HepG2 (cell line): ENCODE measurements around the gene ATP11C. TPM values are rescaled to one million over a fixed set of nuclear protein-coding genes. Genes with fewer than 3 reads are reported as not detected.

Experiments
- ATAC-seq: fragments of 200-7000 bp; cut with Tn5 transposase; 3 replicates; pipeline ENCODE4 v1.9.1; 2020; ENCODE audit warnings: mild to moderate bottlenecking, moderate library complexity
- BruUV-seq: library from RNA; stranded (reverse); fragments of 400-500 nt; replicated peaks from 2 replicates; lab custom pipeline; 2021; lab: Mats Ljungman, UMichigan
- CTCF ChIA-PET: fragments of 300-600 bp; formaldehyde crosslinking; extraction: SDS; loops from one replicate; lab custom pipeline; 2021; ENCODE audit warnings: low total read pairs, inconsistent platforms, low intra/inter-chr PET ratio; lab: Yijun Ruan, JAX
- POLR2A ChIA-PET: fragments of 350-600 bp; sonication (Branson Sonifier 250); formaldehyde crosslinking; loops from one replicate; lab custom pipeline; 2020; ENCODE audit warnings: antibody characterized with exemption, inconsistent platforms; lab: Yijun Ruan, JAX
- DNase-seq: peaks from one replicate; pipeline ENCODE4 v3.0.0-alpha.2; 2015; ENCODE audit warnings: low spot score
- FAIRE-seq: peaks from 3 replicates; lab custom pipeline; 2011; peaks lifted over from hg19 to GRCh38; lab: Jason Lieb, UNC
- H2AFZ ChIP-seq: one replicate; pipeline ENCODE4 v1.6.1; 2011; ENCODE audit warnings: low read length, inconsistent platforms
- H3K27ac ChIP-seq: fragments of 300-600 bp; 3 replicates; pipeline ENCODE4 v1.8.0; 2011; ENCODE audit warnings: mixed run types, mild to moderate bottlenecking, mixed read lengths, low read length, inconsistent platforms; ENCODE audit not compliant: insufficient read depth; ENCODE audit errors: extremely low read length
- H3K27me3 ChIP-seq, 2 experiments: fragments of 200-600 bp in 1 of 2; 2 replicates in 1 of 2; 3 replicates in 1 of 2; pipeline versions ENCODE4 v1.6.0 to v1.8.0; 2011; ENCODE audit warnings: low read length in 2 of 2, mild to moderate bottlenecking in 2 of 2, moderate library complexity in 2 of 2, inconsistent platforms in 1 of 2; ENCODE audit not compliant: insufficient read depth in 2 of 2, control insufficient read depth in 1 of 2
- H3K36me3 ChIP-seq, 2 experiments: fragments of 200-600 bp in 1 of 2; replicated peaks in 1 of 2; 2 replicates in 1 of 2; 3 replicates in 1 of 2; pipeline versions ENCODE4 v1.5.1 to v1.8.0; 2011; ENCODE audit warnings: low read length in 2 of 2, inconsistent platforms in 1 of 2; ENCODE audit not compliant: insufficient read depth in 2 of 2, control insufficient read depth in 1 of 2
- H3K4me1 ChIP-seq: 2 replicates; pipeline ENCODE4 v1.5.1; 2012; ENCODE audit warnings: low read length, inconsistent platforms; ENCODE audit not compliant: insufficient read depth
- H3K4me2 ChIP-seq: 2 replicates; pipeline ENCODE4 v1.6.0; 2011; ENCODE audit warnings: low read depth, low read length, inconsistent platforms
- H3K4me3 ChIP-seq, 3 experiments: fragments of 200-600 bp in 1 of 3; sonication (generic), shearing (Covaris generic) in 1 of 3; replicated peaks in 1 of 3; 2 replicates each; pipeline ENCODE4 v1.5.1; 2011 to 2016; ENCODE audit warnings: low read length in 3 of 3, inconsistent platforms in 2 of 3, low read depth in 2 of 3, mild to moderate bottlenecking in 2 of 3, control low read depth in 1 of 3, mixed read lengths in 1 of 3; ENCODE audit not compliant: insufficient read depth in 1 of 3
- H3K79me2 ChIP-seq: one replicate; pipeline ENCODE4 v1.6.1; 2011; ENCODE audit warnings: low read length, inconsistent platforms; ENCODE audit not compliant: insufficient read depth
- H3K9ac ChIP-seq: 2 replicates; pipeline ENCODE4 v1.6.0; 2011; ENCODE audit warnings: mild to moderate bottlenecking, low read depth, low read length, inconsistent platforms; ENCODE audit not compliant: insufficient read depth
- H3K9me3 ChIP-seq: 2 replicates; pipeline ENCODE4 v1.5.1; 2012; ENCODE audit warnings: mild to moderate bottlenecking, low read length
- H4K20me1 ChIP-seq: 2 replicates; pipeline ENCODE4 v1.6.0; 2011; ENCODE audit warnings: inconsistent platforms, mild to moderate bottlenecking, low read length, moderate library complexity; ENCODE audit not compliant: insufficient read depth
- FOXK1 ChIP-seq: sonication (generic); formaldehyde crosslinking; IDR thresholded peaks from 2 replicates; pipeline ENCODE4 v1.4.0; 2020; ENCODE audit warnings: low read depth, missing genetic modification reagents, borderline replicate concordance
- MAF1 ChIP-seq: sonication (generic); formaldehyde crosslinking; IDR thresholded peaks from 2 replicates; pipeline ENCODE4 v1.5.0; 2020; ENCODE audit warnings: missing genetic modification reagents, borderline replicate concordance
- RFX5 ChIP-seq: IDR thresholded peaks from 2 replicates; pipeline ENCODE4 v1.6.1; 2011; ENCODE audit warnings: low read depth, low read length, improper control_type of control experiment
- SMAD1 ChIP-seq: sonication (generic); formaldehyde crosslinking; IDR thresholded peaks from 2 replicates; pipeline ENCODE4 v1.4.0; 2020; ENCODE audit warnings: missing genetic modification reagents, low read depth, mild to moderate bottlenecking, borderline replicate concordance
- SPEN ChIP-seq: sonication (generic); formaldehyde crosslinking; IDR thresholded peaks from 2 replicates; pipeline ENCODE4 v1.5.1; 2020; ENCODE audit warnings: low read depth, mild to moderate bottlenecking, missing genetic modification reagents
- ZNF136 ChIP-seq: sonication (generic); formaldehyde crosslinking; IDR thresholded peaks from 2 replicates; pipeline ENCODE4 v1.8.1; 2022; ENCODE audit warnings: low read depth, mild to moderate bottlenecking, moderate library complexity, missing genetic modification reagents
- ZNF329 ChIP-seq: sonication (generic); formaldehyde crosslinking; IDR thresholded peaks from 2 replicates; pipeline ENCODE4 v1.9.0; 2021; ENCODE audit warnings: low read depth, mild to moderate bottlenecking, missing genetic modification reagents
- ZNF619 ChIP-seq: sonication (generic); formaldehyde crosslinking; IDR thresholded peaks from 2 replicates; pipeline ENCODE4 v1.4.0; 2020; ENCODE audit warnings: mild to moderate bottlenecking, missing genetic modification reagents
- ZNF780A ChIP-seq: sonication (generic); formaldehyde crosslinking; IDR thresholded peaks from 2 replicates; pipeline ENCODE4 v1.8.0; 2022; ENCODE audit warnings: mild to moderate bottlenecking, missing genetic modification reagents, moderate library complexity
- WGBS: methylation state at CpG from one replicate; pipeline ENCODE4 v1.1.6; 2017; ENCODE audit warnings: low lambda C conversion rate; 5-methylcytosine and 5-hydroxymethylcytosine counted together
- in situ Hi-C: cut with HindIII; loops from 2 replicates; pipeline ENCODE4 v1.10.0; 2017; ENCODE audit warnings: low pct_unique_long_range_greater_than_20kb; ENCODE audit not compliant: extremely low pct_ligation_motif_present
- intact Hi-C: fragments of 100-400 bp; cut with micrococcal nuclease; formaldehyde crosslinking; loops from one replicate; pipeline ENCODE4 v1.10.0; 2022; ENCODE audit not compliant: unreplicated experiment
- polyA plus RNA-seq, 8 experiments: library from polyadenylated mRNA; depleted of rRNA in 3 of 8; stranded (reverse) in 7 of 8; unstranded in 1 of 8; fragments of >200 nt; fragmentation: Illumina TruSeq in 4 of 8; extraction: Trizol in 4 of 8; gene quantifications; 2 replicates each; pipeline versions ENCODE4 v1.2.1 to v1.2.3, GENCODE V29; 2011 to 2016; ENCODE audit warnings: low read depth in 4 of 8, missing spikeins in 1 of 8, mixed read lengths in 1 of 8; ENCODE audit not compliant: insufficient read depth in 1 of 8
- total RNA-seq, 5 experiments: library from RNA; depleted of rRNA; stranded (reverse); fragments of >200 nt; fragmentation: Illumina TruSeq; extraction: Trizol; gene quantifications; 2 replicates each; pipeline ENCODE4 v1.2.3, GENCODE V29; 2016; ENCODE audit warnings: low read depth in 1 of 5
- TF ChIP-seq, protein P1 (sequence below): sonication (generic); formaldehyde crosslinking; IDR thresholded peaks from 2 replicates; pipeline ENCODE4 v1.4.0; 2020; ENCODE audit warnings: mild to moderate bottlenecking, missing genetic modification reagents
- TF ChIP-seq, protein P2 (sequence below): sonication (generic); formaldehyde crosslinking; IDR thresholded peaks from 2 replicates; pipeline ENCODE4 v1.4.0; 2020; ENCODE audit warnings: missing genetic modification reagents

ATP11C gene
- total and polyA plus RNA-seq, 2 of the 13 experiments (the other 11 are each of a cell fraction or from before 2014, with no cell fraction given) = 8.5 to 16.9 TPM

- CTCF ChIA-PET = no interaction called here
- H3K9me3 ChIP-seq = no peaks in the 10 kb centered on the region
- no peak for DNase-seq
- intact Hi-C loops = no loop called here
- 42% methylated on average over 9 of the region's 10 CpGs for WGBS
- no peak overlapping the region for H3K27ac ChIP-seq
- no TSS peak for BruUV-seq
- no peaks in the 10 kb centered on the region for H3K4me1 ChIP-seq
- H2AFZ ChIP-seq = no peak overlapping the region
- POLR2A ChIA-PET = no interaction called here
- H3K79me2 ChIP-seq = no peaks in the 10 kb centered on the region
- H4K20me1 ChIP-seq = no peaks in the 10 kb centered on the region
- no peak overlapping the region for H3K4me2 ChIP-seq
- H3K27me3 ChIP-seq = no peaks in the 10 kb centered on the region
- no peak for TF ChIP-seq ZNF136 (CRISPR knock-in tag)
- TF ChIP-seq FOXK1 (CRISPR knock-in tag) = no peak
- TF ChIP-seq, all 625 proteins: peak for 0
- in situ Hi-C loops = no loop called here
- no peak for ATAC-seq
- Histone ChIP-seq H3K4me3 (no peak overlapping the region), H3K36me3 (no peaks in the 10 kb centered on the region), H3K9ac (no peak overlapping the region)
- no peak for FAIRE-seq
Observed at GRCh38 chrX:139971394-139971749, 38.5 kb upstream of the ATP11C start.

DNA sequence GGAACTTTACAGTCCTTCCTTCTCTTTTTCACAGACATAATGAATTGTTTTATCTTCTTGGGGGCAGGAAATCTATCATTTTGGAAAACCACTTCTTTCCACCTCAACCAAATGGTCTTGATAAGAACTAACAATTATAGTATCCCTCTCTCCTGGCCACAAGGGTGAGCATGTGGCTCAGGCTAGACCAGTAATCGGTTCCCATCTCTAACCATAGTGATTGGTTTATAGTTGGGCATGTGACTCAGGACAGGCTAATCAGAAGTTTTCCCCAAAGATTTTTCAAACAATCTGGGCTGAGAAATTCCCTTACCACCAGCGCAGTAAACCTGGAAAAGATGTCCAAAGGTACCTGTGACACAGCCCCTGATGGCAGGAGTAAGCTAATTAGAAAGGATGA, 36.4 kb upstream of the ATP11C start:
- BruUV-seq = no TSS peak
- Histone ChIP-seq H3K36me3 (no peaks in the 10 kb centered on the region), H3K9me3 (no peaks in the 10 kb centered on the region), H4K20me1 (no peaks in the 10 kb centered on the region), H3K4me1 (no peaks in the 10 kb centered on the region), H3K4me2 (no peak overlapping the region), H2AFZ (no peak overlapping the region), H3K27ac (no peak overlapping the region), H3K27me3 (no peaks in the 10 kb centered on the region), H3K4me3 (no peak overlapping the region), H3K9ac (no peak overlapping the region), H3K79me2 (no peaks in the 10 kb centered on the region)
- FAIRE-seq (no peak), ATAC-seq (no peak), DNase-seq (no peak)
- CTCF ChIA-PET = no interaction called here
- POLR2A ChIA-PET = no interaction called here
- in situ Hi-C loops (no loop called here), intact Hi-C loops (no loop called here)
- WGBS = 67% methylated on average over 1 of the region's 2 CpGs
- TF ChIP-seq ZNF619 = no peak
- TF ChIP-seq ZNF780A (CRISPR knock-in tag) = no peak
- TF ChIP-seq SMAD1 (CRISPR knock-in tag) = no peak
- TF ChIP-seq, protein P1, sequence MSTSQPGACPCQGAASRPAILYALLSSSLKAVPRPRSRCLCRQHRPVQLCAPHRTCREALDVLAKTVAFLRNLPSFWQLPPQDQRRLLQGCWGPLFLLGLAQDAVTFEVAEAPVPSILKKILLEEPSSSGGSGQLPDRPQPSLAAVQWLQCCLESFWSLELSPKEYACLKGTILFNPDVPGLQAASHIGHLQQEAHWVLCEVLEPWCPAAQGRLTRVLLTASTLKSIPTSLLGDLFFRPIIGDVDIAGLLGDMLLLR (CRISPR knock-in tag) = no peak
- TF ChIP-seq MAF1 (CRISPR knock-in tag) = no peak
- TF ChIP-seq, protein P2, sequence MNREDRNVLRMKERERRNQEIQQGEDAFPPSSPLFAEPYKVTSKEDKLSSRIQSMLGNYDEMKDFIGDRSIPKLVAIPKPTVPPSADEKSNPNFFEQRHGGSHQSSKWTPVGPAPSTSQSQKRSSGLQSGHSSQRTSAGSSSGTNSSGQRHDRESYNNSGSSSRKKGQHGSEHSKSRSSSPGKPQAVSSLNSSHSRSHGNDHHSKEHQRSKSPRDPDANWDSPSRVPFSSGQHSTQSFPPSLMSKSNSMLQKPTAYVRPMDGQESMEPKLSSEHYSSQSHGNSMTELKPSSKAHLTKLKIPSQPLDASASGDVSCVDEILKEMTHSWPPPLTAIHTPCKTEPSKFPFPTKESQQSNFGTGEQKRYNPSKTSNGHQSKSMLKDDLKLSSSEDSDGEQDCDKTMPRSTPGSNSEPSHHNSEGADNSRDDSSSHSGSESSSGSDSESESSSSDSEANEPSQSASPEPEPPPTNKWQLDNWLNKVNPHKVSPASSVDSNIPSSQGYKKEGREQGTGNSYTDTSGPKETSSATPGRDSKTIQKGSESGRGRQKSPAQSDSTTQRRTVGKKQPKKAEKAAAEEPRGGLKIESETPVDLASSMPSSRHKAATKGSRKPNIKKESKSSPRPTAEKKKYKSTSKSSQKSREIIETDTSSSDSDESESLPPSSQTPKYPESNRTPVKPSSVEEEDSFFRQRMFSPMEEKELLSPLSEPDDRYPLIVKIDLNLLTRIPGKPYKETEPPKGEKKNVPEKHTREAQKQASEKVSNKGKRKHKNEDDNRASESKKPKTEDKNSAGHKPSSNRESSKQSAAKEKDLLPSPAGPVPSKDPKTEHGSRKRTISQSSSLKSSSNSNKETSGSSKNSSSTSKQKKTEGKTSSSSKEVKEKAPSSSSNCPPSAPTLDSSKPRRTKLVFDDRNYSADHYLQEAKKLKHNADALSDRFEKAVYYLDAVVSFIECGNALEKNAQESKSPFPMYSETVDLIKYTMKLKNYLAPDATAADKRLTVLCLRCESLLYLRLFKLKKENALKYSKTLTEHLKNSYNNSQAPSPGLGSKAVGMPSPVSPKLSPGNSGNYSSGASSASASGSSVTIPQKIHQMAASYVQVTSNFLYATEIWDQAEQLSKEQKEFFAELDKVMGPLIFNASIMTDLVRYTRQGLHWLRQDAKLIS (CRISPR knock-in tag) = no peak
- TF ChIP-seq ZNF329 (CRISPR knock-in tag) = no peak
- TF ChIP-seq SPEN (CRISPR knock-in tag) = no peak
- TF ChIP-seq RFX5 = no peak
